ENCODE results near the gene VPS13D. TPM values are rescaled to one million over a fixed set of nuclear protein-coding genes. Genes with fewer than 3 reads are reported as not detected.

Gene VPS13D
- total and polyA plus RNA-seq, 2 donors (not counting 3 experiments of a cell fraction or from before 2014, with no cell fraction given): 13.6 to 48.5 TPM

GRCh38 chr1:12353981-12354380 is 124.2 kb downstream of the VPS13D start:
- dilution Hi-C loops (cut with MboI; ENCODE audit: extremely low pct_ligation_motif_present, low sequenced_read_pairs): no loop called here
- Histone ChIP-seq H3K9me1 (replicated peaks; ENCODE audit: control insufficient read depth, extremely low read depth, insufficient read depth, low read length) (no peaks in the 10 kb centered on the region), H3K79me2 (ENCODE audit: control insufficient read depth, insufficient read depth, low read length) (no peaks in the 10 kb centered on the region), H2AFZ (ENCODE audit: low read depth, low read length) (no peak overlapping the region), H3K9me3 (replicated peaks; ENCODE audit: control insufficient read depth, insufficient read depth, low read length) (no peaks in the 10 kb centered on the region), H3K4me3 (replicated peaks in 1 of 3; ENCODE audit: insufficient read depth in 1 of 3, low read depth in 1 of 3, low read length in 3 of 3) (no peak overlapping the region), H3K4me2 (ENCODE audit: insufficient read depth, low read length) (no peak overlapping the region), H3K4me1 (ENCODE audit: control insufficient read depth, extremely low read depth, insufficient read depth, low read length) (no peaks in the 10 kb centered on the region), H3K9ac (replicated peaks; ENCODE audit: extremely low read depth, insufficient read depth, low read length) (no peak overlapping the region), H3K27me3 (ENCODE audit: control insufficient read depth in 2 of 2, insufficient read depth in 2 of 2, low read length in 2 of 2) (no peaks in the 10 kb centered on the region), H4K20me1 (replicated peaks; ENCODE audit: control insufficient read depth, extremely low read depth, insufficient read depth, low read length) (no peaks in the 10 kb centered on the region), H3K36me3 (ENCODE audit: control insufficient read depth in 2 of 2, extremely low read depth in 1 of 2, insufficient read depth in 2 of 2, low read length in 2 of 2) (peaks cover 9 to 14% of the 10 kb centered on the region in 2 experiments), H3K27ac (ENCODE audit: insufficient read depth, low read depth, low read length) (no peak overlapping the region)
- no TSS peak for BruUV-seq (replicated peaks)
- FAIRE-seq (no peak), DNase-seq (ENCODE audit: low read depth, low spot score) (no peak)
- TF ChIP-seq POLR2AphosphoS5 (IDR thresholded peaks at IDR 0.05; ENCODE audit: insufficient read depth, low read depth, low read length): no peak
- no peak for TF ChIP-seq FOS (IDR thresholded peaks at IDR 0.05; ENCODE audit: borderline replicate concordance, insufficient read depth, low read length)
- no peak for TF ChIP-seq JUN (IDR thresholded peaks at IDR 0.05; ENCODE audit: borderline replicate concordance, insufficient read depth, insufficient read length, low read depth)
- no peak for TF ChIP-seq EZH2 (IDR thresholded peaks at IDR 0.05; ENCODE audit: borderline replicate concordance, low read depth, low read length, severe bottlenecking)
- TF ChIP-seq GATA2 (IDR thresholded peaks at IDR 0.05; ENCODE audit: insufficient read depth, insufficient read length, low read depth, low read length): no peak
- TF ChIP-seq MYC (IDR thresholded peaks at IDR 0.05; ENCODE audit: low read depth, low read length): no peak
- TF ChIP-seq CTCF (IDR thresholded peaks at IDR 0.05; ENCODE audit: extremely low read depth in 1 of 2, insufficient read depth in 1 of 2, low read depth in 1 of 2, low read length in 2 of 2): no peak
- TF ChIP-seq, protein P1, sequence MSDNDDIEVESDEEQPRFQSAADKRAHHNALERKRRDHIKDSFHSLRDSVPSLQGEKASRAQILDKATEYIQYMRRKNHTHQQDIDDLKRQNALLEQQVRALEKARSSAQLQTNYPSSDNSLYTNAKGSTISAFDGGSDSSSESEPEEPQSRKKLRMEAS (IDR thresholded peaks at IDR 0.05; ENCODE audit: insufficient read depth, insufficient read length): no peak
- TF ChIP-seq POLR2A (IDR thresholded peaks at IDR 0.05; ENCODE audit: low read depth, low read length): no peak
- POLR2A ChIA-PET: no interaction called here
- intact Hi-C loops (cut with micrococcal nuclease): no loop called here
- CTCF ChIA-PET: interaction anchor here (1.4 to 1.6 kb wide), 2 partner anchors 15 to 266 kb away, joined by 3 to 4 read pairs; no protein-coding TSS in a partner anchor

Data from endothelial cell of umbilical vein (primary cell).